Measurements from ENCODE around the gene PAK6.
A peak's percentile ranks its signal among the peaks of the same experiment; 100 is the strongest.

PAK6 gene

GRCh38 chr15:40238532-40239403, at the start of gene PAK6:
TSS of gene PAK6 (plus strand) at chr15:40239063. CDS start at chr15:40264786, 25,723 bp downstream.
- DNase-seq (ENCODE audit: low spot score), result peak; percentile 75
- TF ChIP-seq CTCF (IDR thresholded peaks at IDR 0.05; ENCODE audit: extremely low read depth, insufficient read depth, missing control alignments), result no peak
- in situ Hi-C loops (cut with MboI; ENCODE audit: low pct_unique_long_range_greater_than_20kb, low sequenced_read_pairs, unreplicated experiment), result no loop called here

GRCh38 chr15:40190591-40190990, 48.3 kb upstream of the PAK6 start:
- in situ Hi-C loops (cut with MboI; ENCODE audit: low pct_unique_long_range_greater_than_20kb, low sequenced_read_pairs, unreplicated experiment), result loop anchor here (10.0 kb wide), 1 partner anchor 146 kb away; no protein-coding TSS in a partner anchor
- no peak for DNase-seq (ENCODE audit: low spot score)
- TF ChIP-seq CTCF (IDR thresholded peaks at IDR 0.05; ENCODE audit: extremely low read depth, insufficient read depth, missing control alignments), result no peak

- no peak for TF ChIP-seq CTCF (IDR thresholded peaks at IDR 0.05; ENCODE audit: extremely low read depth, insufficient read depth, missing control alignments)
- in situ Hi-C loops (cut with MboI; ENCODE audit: low pct_unique_long_range_greater_than_20kb, low sequenced_read_pairs, unreplicated experiment), result loop anchor here (10.0 kb wide), 1 partner anchor 148 kb away; no protein-coding TSS in a partner anchor
- no peak for DNase-seq (ENCODE audit: low spot score)
Observed at GRCh38 chr15:40192942-40193341, 45.9 kb upstream of the PAK6 start.

- no peak for DNase-seq (ENCODE audit: low spot score)
- TF ChIP-seq CTCF (IDR thresholded peaks at IDR 0.05; ENCODE audit: extremely low read depth, insufficient read depth, missing control alignments), result no peak
- in situ Hi-C loops (cut with MboI; ENCODE audit: low pct_unique_long_range_greater_than_20kb, low sequenced_read_pairs, unreplicated experiment), result loop anchor here (10.0 kb wide), 1 partner anchor 153 kb away; no protein-coding TSS in a partner anchor
Observed at GRCh38 chr15:40197434-40197833, 41.4 kb upstream of the PAK6 start.

- DNase-seq (ENCODE audit: low spot score), result no peak
- no peak for TF ChIP-seq CTCF (IDR thresholded peaks at IDR 0.05; ENCODE audit: extremely low read depth, insufficient read depth, missing control alignments)
- in situ Hi-C loops (cut with MboI; ENCODE audit: low pct_unique_long_range_greater_than_20kb, low sequenced_read_pairs, unreplicated experiment), result loop anchor here (10.0 kb wide), 1 partner anchor 154 kb away; no protein-coding TSS in a partner anchor
Observed at GRCh38 chr15:40198355-40199085, 40.3 kb upstream of the PAK6 start.

GRCh38 chr15:40204100-40204499, 34.8 kb upstream of the PAK6 start:
- no peak for DNase-seq (ENCODE audit: low spot score)
- no peak for TF ChIP-seq CTCF (IDR thresholded peaks at IDR 0.05; ENCODE audit: extremely low read depth, insufficient read depth, missing control alignments)
- in situ Hi-C loops (cut with MboI; ENCODE audit: low pct_unique_long_range_greater_than_20kb, low sequenced_read_pairs, unreplicated experiment), result no loop called here
